KOPT-K1 (cell line): ENCODE data around the gene SLC6A3.
"Not testable (repeated sequence)": the region's sequence is repeated elsewhere in the genome, so short reads cannot be mapped to it uniquely, and the experiment has no call there.

Experiments
- H3K27ac ChIP-seq: fragments of 200-600 bp; sonication (generic); 2 replicates; pipeline ENCODE4 v1.5.1; 2016; ENCODE audit warnings: antibody characterized with exemption, mild to moderate bottlenecking, low read depth, low read length; ENCODE audit not compliant: poor library complexity, severe bottlenecking
- H3K36me3 ChIP-seq: fragments of 200-600 bp; sonication (generic); 2 replicates; pipeline ENCODE4 v1.5.1; 2017; ENCODE audit warnings: antibody characterized with exemption, mild to moderate bottlenecking, low read length, moderate library complexity; ENCODE audit not compliant: insufficient read depth
- H3K9me3 ChIP-seq: fragments of 200-600 bp; sonication (generic); 2 replicates; pipeline ENCODE4 v1.5.1; 2017; ENCODE audit warnings: antibody characterized with exemption, low read length, mild to moderate bottlenecking; ENCODE audit not compliant: insufficient read depth, poor library complexity, severe bottlenecking

The SLC6A3 gene

DNA sequence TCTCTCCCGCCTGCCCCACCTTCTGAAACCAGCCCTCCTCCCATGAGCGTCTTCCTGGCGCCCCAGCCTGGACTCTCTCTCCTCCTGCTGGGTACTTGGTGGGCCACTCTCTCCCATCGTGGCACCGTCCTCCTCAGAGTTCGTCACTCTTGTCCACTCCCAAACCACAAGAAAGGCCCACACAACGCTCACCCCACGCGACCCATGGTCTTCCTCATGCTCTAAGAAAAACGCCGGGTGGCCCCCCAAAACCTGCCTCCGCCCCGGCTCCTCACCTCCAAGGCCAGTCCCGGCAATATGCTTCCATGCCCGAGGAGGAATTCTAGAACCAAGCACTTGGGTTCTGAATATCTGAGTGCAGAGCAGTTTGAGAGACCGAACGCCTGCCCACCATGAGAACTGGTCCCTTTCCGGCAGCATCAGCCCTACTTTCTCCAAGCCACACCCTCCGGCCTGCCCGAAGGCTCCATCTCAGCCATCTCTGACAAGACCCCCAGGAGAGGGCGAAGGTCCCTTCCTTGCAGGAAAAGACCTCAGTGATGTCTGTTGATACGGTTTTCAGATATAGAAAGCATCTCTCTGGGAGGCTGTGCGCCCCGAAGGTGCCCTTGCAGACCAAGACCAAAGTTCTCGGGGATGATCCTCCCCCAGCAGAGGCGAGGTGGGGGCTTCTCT lies 15.0 kb downstream of the SLC6A3 start:
- H3K9me3 ChIP-seq = peaks cover 39% of the 10 kb centered on the region
- H3K27ac ChIP-seq = no peak overlapping the region
- H3K36me3 ChIP-seq = no peaks in the 10 kb centered on the region

- Histone ChIP-seq H3K36me3 (no peaks in the 10 kb centered on the region), H3K9me3 (peaks cover 39% of the 10 kb centered on the region), H3K27ac (no peak overlapping the region)
Measured at GRCh38 chr5:1429496-1429895, 15.7 kb downstream of the SLC6A3 start.

- H3K36me3 ChIP-seq = no peaks in the 10 kb centered on the region
- H3K27ac ChIP-seq = no peak overlapping the region
- peaks cover 39% of the 10 kb centered on the region for H3K9me3 ChIP-seq
Measured at GRCh38 chr5:1429066-1429465, 16.2 kb downstream of the SLC6A3 start.

- peaks cover 39% of the 10 kb centered on the region for H3K9me3 ChIP-seq
- H3K27ac ChIP-seq = no peak overlapping the region
- H3K36me3 ChIP-seq = no peaks in the 10 kb centered on the region
Measured at GRCh38 chr5:1428107-1428506, 17.1 kb downstream of the SLC6A3 start.

DNA sequence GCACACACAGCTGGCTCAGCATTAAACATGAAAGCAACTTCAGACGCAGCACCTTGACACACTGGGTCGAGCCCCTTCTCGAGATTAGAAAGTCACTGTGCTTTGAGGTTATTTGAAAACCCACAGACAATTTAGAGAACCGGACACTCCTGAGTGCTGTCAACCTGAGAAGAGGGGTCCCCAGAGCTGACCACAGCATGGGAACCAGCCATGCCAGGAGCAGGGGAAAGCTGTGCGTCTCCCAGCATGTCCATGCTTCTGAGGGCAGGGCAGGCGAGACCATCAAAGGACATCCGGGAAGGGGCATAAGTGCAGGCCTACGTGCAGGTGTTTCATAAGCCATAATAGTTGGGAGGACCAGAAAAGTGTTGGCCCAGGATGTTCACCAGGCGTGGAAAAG lies 20.5 kb downstream of the SLC6A3 start:
- Histone ChIP-seq H3K9me3 (peaks cover 38% of the 10 kb centered on the region), H3K27ac (no peak overlapping the region)

GRCh38 chr5:1423901-1424603 lies 21.2 kb downstream of the SLC6A3 start:
- peaks cover 31% of the 10 kb centered on the region for H3K9me3 ChIP-seq
- no peak overlapping the region for H3K27ac ChIP-seq
- H3K36me3 ChIP-seq = no peaks in the 10 kb centered on the region

More for the DNA sequence above, 20.5 kb downstream of the SLC6A3 start:
- H3K36me3 ChIP-seq = no peaks in the 10 kb centered on the region

DNA sequence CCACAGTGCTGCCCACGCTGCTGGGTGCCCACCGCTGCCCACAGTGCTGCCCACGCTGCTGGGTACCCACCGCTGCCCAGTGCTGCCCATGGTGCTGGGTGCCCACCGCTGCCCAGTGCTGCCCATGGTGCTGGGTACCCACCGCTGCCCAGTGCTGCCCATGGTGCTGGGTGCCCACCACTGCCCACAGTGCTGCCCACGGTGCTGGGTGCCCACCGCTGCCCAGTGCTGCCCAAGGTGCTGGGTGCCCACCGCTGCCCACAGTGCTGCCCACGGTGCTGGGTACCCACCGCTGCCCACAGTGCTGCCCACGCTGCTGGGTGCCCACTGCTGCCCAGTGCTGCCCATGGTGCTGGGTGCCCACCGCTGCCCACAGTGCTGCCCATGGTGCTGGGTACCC lies 22.7 kb downstream of the SLC6A3 start:
- peaks cover 16% of the 10 kb centered on the region for H3K9me3 ChIP-seq
- not testable (repeated sequence) for H3K36me3 ChIP-seq, H3K27ac ChIP-seq

- H3K36me3 ChIP-seq = no peaks in the 10 kb centered on the region
- H3K9me3 ChIP-seq = peaks cover 9% of the 10 kb centered on the region
Measured at GRCh38 chr5:1421521-1422341, 23.5 kb downstream of the SLC6A3 start.

DNA sequence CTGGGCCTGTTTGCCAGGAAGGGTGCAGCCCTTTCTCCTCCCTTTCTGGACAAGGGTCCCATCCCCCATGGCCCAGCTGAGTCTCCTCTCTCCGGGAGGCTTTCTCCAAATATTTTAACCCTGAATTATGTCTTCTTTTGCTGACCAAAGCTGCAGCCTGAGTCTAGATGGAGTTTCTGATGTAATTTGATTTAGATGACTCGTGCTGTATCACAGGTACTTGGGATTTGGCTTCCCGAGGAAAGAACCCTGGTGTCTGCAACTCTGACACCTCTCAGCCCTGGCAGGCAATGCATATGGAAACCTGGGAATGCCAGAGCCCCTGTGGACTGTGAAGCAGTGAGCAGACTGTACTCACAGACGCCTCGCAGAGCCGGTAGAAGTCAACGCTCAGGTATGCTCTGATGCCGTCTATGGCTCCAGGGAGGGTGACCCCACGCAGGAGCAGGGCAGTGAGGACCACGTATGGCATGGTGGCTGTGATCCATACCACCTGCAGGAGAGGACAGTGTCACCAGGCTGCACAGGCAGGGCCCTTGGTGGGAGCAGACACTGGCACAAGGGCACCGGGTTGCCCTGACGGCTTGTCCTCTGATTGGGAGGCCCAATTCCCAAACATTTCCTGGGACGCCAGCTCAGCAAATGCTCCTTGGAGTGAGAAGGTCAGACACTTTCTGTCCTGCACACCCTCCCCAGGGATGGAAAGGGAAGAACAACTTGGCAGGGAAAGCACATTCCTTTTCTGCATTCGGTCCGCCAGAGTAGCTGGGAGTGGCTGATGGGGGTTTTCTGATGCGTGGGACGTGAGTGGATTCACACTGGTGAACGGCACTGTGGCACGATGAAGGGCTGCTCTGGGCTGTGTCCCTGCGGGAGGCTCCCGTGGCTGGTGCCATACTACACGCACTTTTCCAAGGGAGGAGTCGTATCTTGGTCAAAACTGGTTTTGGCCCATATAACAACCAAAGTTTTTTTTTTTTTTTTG lies 24.7 kb downstream of the SLC6A3 start:
- no peaks in the 10 kb centered on the region for H3K36me3 ChIP-seq
- no peak overlapping the region for H3K27ac ChIP-seq

More at GRCh38 chr5:1421521-1422341, 23.5 kb downstream of the SLC6A3 start:
- H3K27ac ChIP-seq = no peak overlapping the region

DNA sequence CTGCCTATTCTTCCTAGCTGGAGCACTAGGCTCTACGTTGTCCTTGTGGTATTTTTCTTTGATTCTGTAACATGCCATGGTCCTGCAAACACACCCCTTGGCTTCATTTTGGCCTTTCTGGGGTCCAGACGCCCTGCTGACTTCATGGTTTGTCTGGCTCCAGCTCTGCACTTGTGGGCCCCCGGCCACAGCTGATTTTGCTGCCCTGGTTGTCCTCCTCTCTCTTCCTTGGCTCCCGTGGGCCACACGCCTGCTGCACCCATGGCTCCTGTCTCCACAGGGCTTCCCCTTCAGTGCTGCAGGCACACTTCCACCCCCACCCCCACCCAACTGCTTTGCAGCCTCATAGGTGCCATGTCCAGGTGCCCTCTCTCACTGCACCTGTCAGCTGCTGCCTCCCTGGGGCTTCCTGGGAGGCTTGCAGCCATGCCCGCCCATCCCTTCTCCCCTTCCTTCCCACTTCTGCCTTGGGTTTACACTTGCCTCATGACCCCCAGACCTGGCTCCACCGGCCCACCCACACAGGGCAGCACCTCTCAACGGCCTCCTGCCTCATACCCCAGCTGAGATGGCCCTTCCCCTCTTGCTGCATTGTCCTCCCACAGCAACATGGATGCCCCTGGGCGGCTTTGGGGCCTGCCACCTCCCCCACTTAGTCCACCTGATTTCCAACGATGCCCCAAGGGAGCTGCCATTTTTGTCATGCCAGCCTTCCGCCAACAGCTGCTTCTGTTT lies 25.6 kb downstream of the SLC6A3 start:
- Histone ChIP-seq H3K36me3 (no peaks in the 10 kb centered on the region), H3K27ac (no peak overlapping the region), H3K9me3 (no peaks in the 10 kb centered on the region)

More for the DNA sequence above, 24.7 kb downstream of the SLC6A3 start:
- H3K9me3 ChIP-seq = no peaks in the 10 kb centered on the region

GRCh38 chr5:1418921-1419280 lies 26.3 kb downstream of the SLC6A3 start:
- Histone ChIP-seq H3K27ac (no peak overlapping the region), H3K9me3 (no peaks in the 10 kb centered on the region), H3K36me3 (no peaks in the 10 kb centered on the region)

DNA sequence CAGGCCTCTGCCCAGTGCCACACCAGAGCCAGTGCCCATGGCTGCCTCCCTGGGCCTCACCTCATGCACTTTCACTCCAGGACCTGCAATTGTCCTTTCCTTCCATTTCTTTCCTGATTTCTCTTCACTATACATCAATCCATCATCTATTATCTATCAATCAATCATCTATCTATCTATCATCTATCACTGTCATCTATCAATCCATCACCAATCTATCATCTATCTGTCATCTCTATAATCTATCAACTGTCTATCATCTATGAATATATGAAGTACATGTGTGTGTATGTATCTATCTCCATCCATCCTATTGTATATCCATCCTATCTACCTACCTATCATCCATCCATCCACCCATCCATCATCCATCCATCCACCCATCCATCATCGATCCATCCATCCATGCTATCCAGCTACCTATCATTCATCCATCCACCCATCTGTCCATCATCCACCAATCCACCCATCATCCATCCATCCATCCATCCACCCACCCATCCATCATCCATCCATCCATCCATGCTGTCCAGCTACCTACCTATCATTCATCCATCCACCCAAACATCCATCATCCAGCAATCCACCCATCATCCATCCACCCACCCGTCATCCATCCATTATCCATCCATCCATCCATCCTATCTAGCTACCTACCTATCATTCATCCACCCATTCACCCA lies 26.9 kb downstream of the SLC6A3 start:
- Histone ChIP-seq H3K36me3 (no peaks in the 10 kb centered on the region), H3K27ac (no peak overlapping the region), H3K9me3 (no peaks in the 10 kb centered on the region)

- Histone ChIP-seq H3K27ac (no peak overlapping the region), H3K9me3 (no peaks in the 10 kb centered on the region), H3K36me3 (no peaks in the 10 kb centered on the region)
Measured at GRCh38 chr5:1417586-1418225, 27.5 kb downstream of the SLC6A3 start.
